COLO668 (cell line): ENCODE data around the gene TSPAN10.

Source experiments
- DNase-seq: peaks from one replicate; lab custom pipeline; 2025; ENCODE audit not compliant: unreplicated experiment; lab: John Stamatoyannopoulos, UW

The TSPAN10 gene

GRCh38 chr17:81685108-81685507 is 48.1 kb downstream of the TSPAN10 start:
- peak; percentile 65 for DNase-seq

- DNase-seq, result no peak
These were observed 49.6 kb downstream of the TSPAN10 start for GRCh38 chr17:81686614-81687013.

- no peak for DNase-seq
These were observed 51.0 kb downstream of the TSPAN10 start for GRCh38 chr17:81687770-81688541.

- no peak for DNase-seq
These were observed 51.6 kb downstream of the TSPAN10 start for GRCh38 chr17:81688616-81689015.

GRCh38 chr17:81690066-81690465 is 53.1 kb downstream of the TSPAN10 start:
- no peak for DNase-seq

- DNase-seq, result no peak
These were observed 53.6 kb downstream of the TSPAN10 start for GRCh38 chr17:81690549-81690948.

GRCh38 chr17:81691196-81691595 is 54.2 kb downstream of the TSPAN10 start:
- no peak for DNase-seq

- DNase-seq, result no peak
These were observed 54.6 kb downstream of the TSPAN10 start for GRCh38 chr17:81691608-81692007.

- no peak for DNase-seq
These were observed 56.7 kb downstream of the TSPAN10 start for GRCh38 chr17:81693509-81694210.

GRCh38 chr17:81694810-81695209 is 57.8 kb downstream of the TSPAN10 start:
- DNase-seq, result no peak

GRCh38 chr17:81695211-81695610 is 58.2 kb downstream of the TSPAN10 start:
- DNase-seq, result no peak

GRCh38 chr17:81695801-81696200 is 58.8 kb downstream of the TSPAN10 start:
- DNase-seq, result no peak

- no peak for DNase-seq
These were observed 59.4 kb downstream of the TSPAN10 start for GRCh38 chr17:81696218-81696941.

GRCh38 chr17:81697261-81698044 is 60.5 kb downstream of the TSPAN10 start:
- DNase-seq, result no peak
